A673 (cell line): ENCODE measurements around the gene CLMP. TPM values are rescaled to one million over a fixed set of nuclear protein-coding genes. Genes with fewer than 3 reads are reported as not detected.

ENCODE experiments used
- BruUV-seq: library from RNA; stranded (reverse); fragments of 400-500 nt; replicated peaks from 2 replicates; lab custom pipeline; 2021; lab: Mats Ljungman, UMichigan
- CTCF ChIA-PET: fragments of 300-600 bp; sonication (Branson Sonifier 250); formaldehyde crosslinking; loops from one replicate; lab custom pipeline; 2022; ENCODE audit warnings: antibody characterized with exemption; lab: Charles Lee
- POLR2A ChIA-PET: fragments of 300-600 bp; sonication (Branson Sonifier 250); formaldehyde crosslinking; loops from one replicate; lab custom pipeline; 2022; ENCODE audit warnings: antibody characterized with exemption; ENCODE audit not compliant: low non-redundant PET; lab: Charles Lee
- DNase-seq: peaks from one replicate; pipeline ENCODE4 v3.0.0-alpha.2; 2015; ENCODE audit warnings: low spot score
- H3K27ac ChIP-seq: fragments of 200-600 bp; sonication (generic); 2 replicates; pipeline ENCODE4 v1.5.1; 2016; ENCODE audit warnings: mixed run types, low read depth, mild to moderate bottlenecking, mixed read lengths, antibody characterized with exemption, low read length; ENCODE audit not compliant: poor library complexity, severe bottlenecking
- H3K27me3 ChIP-seq: fragments of 200-600 bp; sonication (generic); replicated peaks from 2 replicates; pipeline ENCODE4 v1.6.1; 2017; ENCODE audit warnings: mixed run types, low read depth, mild to moderate bottlenecking, mixed read lengths, antibody characterized with exemption, low read length; ENCODE audit not compliant: insufficient read depth, poor library complexity
- H3K36me3 ChIP-seq: fragments of 200-600 bp; sonication (generic); 2 replicates; pipeline ENCODE4 v1.6.1; 2016; ENCODE audit warnings: mixed run types, mild to moderate bottlenecking, mixed read lengths, antibody characterized with exemption, low read length; ENCODE audit not compliant: insufficient read depth, poor library complexity, severe bottlenecking
- H3K4me1 ChIP-seq: fragments of 200-600 bp; sonication (generic); 2 replicates; pipeline ENCODE4 v1.6.1; 2017; ENCODE audit warnings: mixed run types, mild to moderate bottlenecking, mixed read lengths, antibody characterized with exemption, low read length; ENCODE audit not compliant: insufficient read depth, poor library complexity, severe bottlenecking
- H3K4me3 ChIP-seq: fragments of 200-600 bp; sonication (generic); 2 replicates; pipeline ENCODE4 v1.5.1; 2016; ENCODE audit warnings: low read depth, mixed run types, mild to moderate bottlenecking, mixed read lengths, low read length; ENCODE audit not compliant: poor library complexity, severe bottlenecking
- H3K9me3 ChIP-seq: fragments of 200-600 bp; sonication (generic); 2 replicates; pipeline ENCODE4 v1.6.1; 2016; ENCODE audit warnings: mixed run types, low read depth, mild to moderate bottlenecking, mixed read lengths, antibody characterized with exemption, low read length; ENCODE audit not compliant: poor library complexity, severe bottlenecking
- CTCF ChIP-seq: fragments of 300-800, 200-600 bp; sonication (generic); conservative IDR thresholded peaks from 2 replicates; pipeline ENCODE4 v1.5.1; 2017; ENCODE audit warnings: low read depth, mild to moderate bottlenecking, antibody characterized with exemption, low read length, moderate library complexity, mixed read lengths
- EZH2 ChIP-seq: fragments of 200-600 bp; sonication (generic); IDR thresholded peaks from 2 replicates; pipeline ENCODE4 v1.6.1; 2017; ENCODE audit warnings: borderline replicate concordance, low read depth, mild to moderate bottlenecking, mixed read lengths, antibody characterized with exemption, low read length; ENCODE audit not compliant: poor library complexity, severe bottlenecking
- intact Hi-C: fragments of 100-400 bp; cut with micrococcal nuclease; formaldehyde crosslinking; loops from one replicate; pipeline ENCODE4 v1.10.0; 2022; ENCODE audit not compliant: unreplicated experiment
- total RNA-seq: library from RNA; stranded (reverse); gene quantifications from 2 replicates; pipeline ENCODE4 v1.2.3, GENCODE V29; 2021

The CLMP gene
- total RNA-seq, 1 experiment from 2014 or later: 62.6 TPM

- Histone ChIP-seq H3K4me3 (peak overlapping the region; percentile 83), H3K27ac (no peak overlapping the region), H3K36me3 (peaks cover 76% of the 10 kb centered on the region), H3K9me3 (no peaks in the 10 kb centered on the region), H3K27me3 (no peaks in the 10 kb centered on the region), H3K4me1 (peaks cover 31% of the 10 kb centered on the region)
- DNase-seq: peak; percentile 48
- ChIA-PET POLR2A (no interaction called here), CTCF (interaction anchor here (1.0 kb wide), 1 partner anchor 195 kb away, joined by 10 read pairs; no protein-coding TSS in a partner anchor)
- intact Hi-C loops: no loop called here
- TSS peak; percentile 27 for BruUV-seq
- TF ChIP-seq CTCF (0 out of 2 replicates have a peak, but pooled peaks have one; percentile 22), EZH2 (no peak)
Observed at GRCh38 chr11:123057661-123058305, 137.3 kb downstream of the CLMP start.

- no peaks in the 10 kb centered on the region for H3K9me3 ChIP-seq
- DNase-seq: no peak
- ChIA-PET POLR2A (no interaction called here), CTCF (interaction anchor here (1.0 to 1.1 kb wide), 2 partner anchors 45 to 196 kb away, joined by 4 to 10 read pairs; no protein-coding TSS in a partner anchor)
- H3K4me3 ChIP-seq: no peak overlapping the region
- peak overlapping the region; percentile 23 for H3K27ac ChIP-seq
- peaks cover 76% of the 10 kb centered on the region for H3K36me3 ChIP-seq
- TF ChIP-seq CTCF (no peak), EZH2 (no peak)
- BruUV-seq: no TSS peak
- no peaks in the 10 kb centered on the region for H3K27me3 ChIP-seq
- intact Hi-C loops: no loop called here
- peaks cover 31% of the 10 kb centered on the region for H3K4me1 ChIP-seq
Observed at GRCh38 chr11:123056835-123057491, 138.1 kb downstream of the CLMP start.

- BruUV-seq: no TSS peak
- peaks cover 62% of the 10 kb centered on the region for H3K36me3 ChIP-seq
- TF ChIP-seq EZH2 (no peak), CTCF (no peak)
- DNase-seq: peak; percentile 34
- H3K4me3 ChIP-seq: no peak overlapping the region
- H3K4me1 ChIP-seq: peaks cover 31% of the 10 kb centered on the region
- CTCF ChIA-PET: interaction anchor here (0.6 to 1.5 kb wide), 4 partner anchors 9 to 384 kb away, joined by 3 to 5 read pairs (median 4); no protein-coding TSS in a partner anchor
- H3K27me3 ChIP-seq: no peaks in the 10 kb centered on the region
- POLR2A ChIA-PET: interaction anchor here (0.6 to 0.7 kb wide), 4 partner anchors 15 to 206 kb away, joined by 3 to 11 read pairs (median 6); no protein-coding TSS in a partner anchor
- H3K9me3 ChIP-seq: no peaks in the 10 kb centered on the region
- intact Hi-C loops: no loop called here
- H3K27ac ChIP-seq: no peak overlapping the region
Observed at GRCh38 chr11:123055191-123055901, 139.7 kb downstream of the CLMP start.
